ENCODE measurements around the gene SDHAF3. TPM values are rescaled to one million over a fixed set of nuclear protein-coding genes. Genes with fewer than 3 reads are reported as not detected.
"Not testable (repeated sequence)": the region's sequence is repeated elsewhere in the genome, so short reads cannot be mapped to it uniquely, and the experiment has no call there.

Gene SDHAF3
- total RNA-seq = 27.4 TPM

DNA sequence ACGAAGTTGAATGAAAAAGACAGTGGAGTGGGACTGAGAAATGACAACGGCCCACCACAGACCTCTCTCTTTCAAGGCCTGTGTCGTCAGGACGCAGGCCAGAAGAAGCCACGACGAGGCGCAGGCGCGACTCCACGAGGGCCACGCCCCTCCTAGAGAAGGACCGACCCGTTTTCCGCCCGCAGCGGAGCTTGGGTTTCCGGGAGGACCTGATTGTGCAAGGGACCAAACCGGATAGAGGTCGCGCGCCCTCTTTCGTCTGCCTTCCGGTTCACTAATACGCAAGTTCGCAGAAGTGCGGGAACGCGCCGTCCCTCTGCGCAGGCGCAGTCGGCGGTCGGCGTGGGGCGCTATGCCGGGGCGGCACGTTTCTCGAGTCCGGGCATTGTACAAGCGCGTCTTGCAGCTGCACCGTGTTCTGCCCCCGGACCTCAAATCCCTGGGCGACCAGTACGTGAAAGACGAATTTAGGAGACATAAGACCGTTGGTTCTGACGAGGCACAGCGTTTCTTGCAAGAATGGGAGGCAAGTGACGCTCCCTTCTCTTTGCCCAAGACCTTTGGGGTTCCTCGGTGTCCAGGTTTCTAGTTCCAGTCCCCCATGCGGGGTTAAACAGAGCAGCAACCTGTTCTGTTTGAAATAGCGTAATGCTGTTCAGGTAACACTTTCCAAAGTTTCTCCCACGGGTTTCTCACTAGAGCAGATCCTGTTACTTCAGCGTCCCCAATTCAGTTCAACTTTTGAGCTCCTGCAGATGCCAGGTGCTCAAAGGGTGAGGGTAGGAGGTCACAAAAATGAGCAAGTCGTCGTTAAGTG, at the start of gene SDHAF3:
TSS of gene SDHAF3 (plus strand) at position 327 of the 817 bp plus-strand sequence. CDS start at position 353, 26 bp downstream.
- DNase-seq (ENCODE audit: low spot score) = peak; percentile 99

DNA sequence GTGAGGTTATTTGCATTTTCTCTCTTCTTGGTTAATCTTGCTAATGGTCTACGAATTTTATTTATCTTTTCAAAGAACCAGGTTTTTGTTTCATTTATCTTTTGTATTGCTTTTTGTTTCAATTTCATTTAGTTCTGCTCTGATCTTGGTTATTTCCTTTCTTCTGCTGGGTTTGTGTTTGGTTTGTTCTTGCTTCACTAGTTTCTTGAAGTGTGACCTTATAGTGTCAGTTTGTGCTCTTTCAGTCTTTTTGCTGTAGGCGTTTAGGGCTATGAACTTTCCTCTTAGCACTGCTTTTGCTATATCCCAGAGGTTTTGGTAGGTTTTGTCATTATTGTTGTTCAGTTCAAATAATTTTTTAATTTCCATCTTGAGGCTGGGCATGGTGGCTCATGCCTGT, 45.5 kb upstream of the SDHAF3 start:
- not testable (repeated sequence) for DNase-seq (ENCODE audit: low spot score)

DNA sequence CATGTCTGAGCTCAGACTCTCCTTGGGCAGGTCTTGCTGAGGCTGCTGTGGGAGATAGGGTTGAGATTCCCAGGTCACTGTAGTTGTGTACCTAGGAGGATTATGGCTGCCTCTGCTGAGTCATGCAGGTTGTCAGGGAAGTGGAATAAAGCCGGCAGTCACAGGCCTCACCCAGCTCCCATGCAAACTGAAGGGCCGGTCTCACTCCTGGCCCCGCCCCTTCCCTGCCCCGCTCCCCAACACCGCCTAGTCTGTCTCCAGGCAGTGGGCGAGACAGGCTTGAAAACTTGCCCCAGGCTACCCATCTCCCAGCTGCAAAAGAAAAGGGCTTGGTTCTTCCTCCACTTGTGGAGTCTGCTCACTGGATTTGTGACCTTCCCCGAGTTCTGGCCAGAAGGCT, 41.6 kb upstream of the SDHAF3 start:
- DNase-seq (ENCODE audit: low spot score) = no peak

DNA sequence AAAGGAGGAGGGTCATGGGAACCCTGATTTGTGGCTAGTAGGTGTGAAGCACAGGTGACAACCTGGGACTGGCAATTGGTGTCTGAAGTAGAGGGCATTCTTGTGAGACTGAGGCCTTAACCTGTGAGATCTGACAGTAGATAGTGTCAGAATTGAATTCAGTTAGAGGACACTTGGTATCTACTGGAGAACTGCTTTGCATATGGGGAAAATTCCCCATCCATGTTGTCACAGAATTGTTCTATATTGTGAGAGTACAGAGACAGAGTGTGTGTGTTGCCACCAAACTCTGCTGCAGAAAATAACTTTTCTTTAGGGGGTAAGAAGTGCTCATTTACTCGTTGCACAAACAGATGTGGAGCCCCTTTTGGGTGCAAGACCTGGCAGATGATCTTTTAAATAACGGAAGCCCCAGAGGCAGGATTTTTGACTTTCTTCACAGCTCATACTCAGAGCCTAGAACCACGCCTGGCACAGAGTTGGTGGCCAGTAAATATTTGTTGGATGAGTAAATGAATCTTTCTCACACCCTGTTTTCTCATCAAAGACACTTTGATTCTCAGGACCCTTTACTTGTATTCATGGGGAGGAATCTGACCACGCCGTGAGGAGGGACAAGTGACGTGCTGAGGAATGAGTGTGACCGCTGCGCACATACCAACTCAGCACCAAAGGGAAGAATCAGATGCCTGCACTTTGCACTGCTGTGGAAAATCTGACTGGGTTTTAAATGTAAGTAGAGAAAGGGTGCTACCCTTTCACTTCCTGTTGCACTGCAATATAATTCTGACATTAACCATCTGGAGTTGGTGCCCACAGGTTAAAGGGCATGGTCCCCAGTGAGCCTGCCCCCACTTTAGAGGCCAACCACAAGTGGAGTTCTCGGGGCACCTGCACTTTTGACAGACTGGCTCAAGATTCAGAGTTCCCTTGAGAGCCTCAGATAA, 39.2 kb upstream of the SDHAF3 start:
- no peak for DNase-seq (ENCODE audit: low spot score)

DNA sequence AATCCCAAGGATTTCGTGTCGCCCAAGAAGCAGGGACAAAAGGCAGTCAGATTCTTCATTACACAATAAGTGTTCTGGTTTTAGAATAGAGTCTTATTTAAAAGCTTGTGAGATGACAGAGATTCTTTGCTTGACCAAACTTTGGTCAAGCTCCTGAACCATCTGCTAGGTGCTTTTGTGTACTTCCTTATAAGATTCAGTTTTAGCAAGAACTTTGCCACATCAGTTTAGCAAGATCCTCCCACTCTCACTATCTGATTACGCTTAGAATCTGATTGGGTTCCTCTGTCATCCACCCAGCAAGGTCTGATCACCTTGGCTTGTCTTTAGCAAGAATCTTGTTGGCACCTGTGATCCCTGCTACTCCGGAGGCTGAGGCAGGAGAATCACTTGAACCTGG, 38.2 kb upstream of the SDHAF3 start:
- DNase-seq (ENCODE audit: low spot score) = no peak

DNA sequence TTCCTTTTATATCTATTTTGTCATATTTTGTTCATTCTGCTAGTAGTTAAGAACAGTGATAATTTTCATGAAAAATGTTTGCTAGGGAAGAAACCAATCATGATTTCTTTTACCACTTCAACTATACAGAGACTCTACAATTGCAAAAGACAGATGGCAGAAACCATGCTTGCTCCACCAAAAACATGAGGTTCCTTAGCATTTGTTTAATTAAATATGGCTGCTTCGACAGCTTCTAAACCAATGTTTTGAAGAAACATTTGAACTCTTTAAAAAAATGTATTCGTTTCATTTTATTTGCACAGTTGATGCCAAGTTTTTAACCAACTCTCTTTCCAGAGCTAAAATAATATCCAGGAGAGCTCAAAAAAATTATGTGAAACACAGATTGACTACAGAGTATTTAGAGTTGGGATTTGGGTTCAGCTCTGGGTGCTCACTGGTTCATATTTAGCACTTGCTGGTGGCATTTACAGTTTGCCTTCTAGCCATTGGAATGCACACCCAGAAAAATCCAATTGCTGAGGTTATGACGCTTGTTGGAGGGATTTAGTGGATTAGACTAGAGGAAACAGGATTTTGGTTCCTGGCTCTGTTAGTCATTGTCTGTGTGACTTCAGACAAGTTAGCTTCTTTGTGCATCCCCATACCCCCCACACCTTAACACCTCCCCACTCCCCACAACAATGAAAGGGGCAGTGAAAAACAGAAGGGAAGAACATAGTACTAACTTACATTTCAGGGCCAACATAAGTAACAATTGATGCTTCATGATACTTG, 35.8 kb upstream of the SDHAF3 start:
- DNase-seq (ENCODE audit: low spot score) = no peak

DNA sequence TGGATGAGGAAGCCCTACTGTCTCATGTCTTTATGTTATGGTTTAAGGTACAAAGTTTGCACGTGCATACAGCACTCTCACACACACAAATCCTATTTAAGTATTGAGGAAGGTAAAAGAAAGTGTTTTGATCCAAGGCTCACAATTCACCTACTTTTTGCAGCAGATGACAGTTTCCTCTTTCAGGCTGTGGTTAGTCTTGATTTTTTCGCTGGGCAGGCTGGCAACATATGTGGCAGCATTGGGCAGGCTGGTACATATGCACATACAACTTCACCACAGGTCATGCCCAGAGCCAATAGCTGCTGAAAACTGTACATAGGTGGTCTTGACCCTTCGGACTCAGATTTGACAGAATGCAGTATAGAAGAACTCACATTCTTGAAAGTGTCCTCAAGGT, 29.1 kb upstream of the SDHAF3 start:
- no peak for DNase-seq (ENCODE audit: low spot score)

DNA sequence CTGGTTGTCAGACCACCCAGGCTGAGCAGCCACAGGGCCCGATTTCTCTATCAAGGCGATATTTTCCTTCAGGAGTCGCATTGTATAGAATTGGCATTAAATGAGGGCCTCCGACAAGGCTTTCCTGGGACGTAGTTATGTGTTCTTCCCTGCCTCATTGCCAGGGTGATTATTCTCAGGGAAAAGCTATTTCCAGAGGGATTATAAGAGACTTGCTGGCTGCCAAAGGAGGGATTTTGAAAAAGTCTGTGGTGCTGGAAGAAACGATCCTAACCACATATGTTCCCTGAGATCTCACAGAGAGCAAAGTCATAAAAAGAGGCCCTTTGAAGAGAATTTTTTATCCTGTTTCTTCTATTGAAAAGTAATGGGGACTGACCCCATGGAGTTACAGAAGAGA, 27.7 kb upstream of the SDHAF3 start:
- DNase-seq (ENCODE audit: low spot score) = no peak

DNA sequence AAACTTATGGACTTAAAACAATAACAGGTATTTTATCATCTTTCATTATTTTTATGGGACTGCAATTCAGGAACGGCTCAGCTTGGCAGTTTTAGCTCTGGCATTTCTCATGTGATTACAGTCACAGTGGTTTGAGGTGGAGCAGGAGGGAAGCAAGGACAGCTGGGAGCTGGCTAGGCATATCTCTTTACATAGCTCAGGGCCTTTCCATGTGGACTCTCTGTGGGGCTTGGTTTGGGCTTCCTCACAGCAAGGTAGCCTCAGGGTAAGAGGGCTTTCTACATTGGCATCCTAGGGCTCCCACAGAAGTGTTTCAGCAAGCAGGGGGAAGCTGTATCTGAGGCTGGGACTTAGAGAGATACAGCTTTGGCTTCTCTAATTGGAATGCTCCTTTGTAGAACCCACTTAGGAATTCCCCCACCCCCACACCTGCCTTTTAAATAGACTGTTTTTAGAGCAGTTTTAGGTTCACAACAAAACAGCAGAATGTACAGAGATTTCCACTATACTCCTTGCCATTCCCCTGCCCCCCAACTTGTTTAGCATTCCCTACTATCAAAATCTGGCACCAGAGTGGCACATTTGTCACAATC, 26.6 kb upstream of the SDHAF3 start:
- no peak for DNase-seq (ENCODE audit: low spot score)

DNA sequence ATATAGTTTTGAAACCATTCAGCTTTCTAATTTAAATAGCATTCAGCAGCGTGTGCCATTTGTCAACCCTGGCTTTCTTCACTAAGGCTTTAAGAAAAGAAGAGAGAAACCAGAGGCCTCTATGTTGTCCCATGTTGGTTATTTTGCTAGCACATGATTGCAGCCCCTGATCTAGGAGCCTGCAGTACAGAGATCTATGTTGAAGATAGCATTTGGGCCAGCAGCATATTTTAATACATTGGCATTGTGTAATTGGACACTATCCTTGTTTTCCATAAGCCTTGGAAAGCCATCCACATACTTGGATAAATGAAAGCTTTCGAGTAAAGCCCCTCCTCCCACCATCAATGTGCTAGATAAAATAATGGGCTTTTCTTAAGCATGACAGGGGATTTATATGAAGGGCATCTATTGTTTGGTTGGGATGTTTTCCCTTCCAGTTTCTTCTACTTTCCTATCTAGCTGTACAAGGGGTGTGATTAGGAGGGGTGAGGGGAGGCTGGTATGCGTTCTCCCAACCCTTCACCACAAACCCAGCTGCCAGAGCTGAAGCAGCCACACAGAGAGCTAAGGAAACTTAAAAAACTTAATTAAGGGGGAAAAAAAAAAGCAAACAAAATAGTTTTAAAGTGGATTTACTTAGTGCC, 23.1 kb upstream of the SDHAF3 start:
- DNase-seq (ENCODE audit: low spot score) = no peak

DNA sequence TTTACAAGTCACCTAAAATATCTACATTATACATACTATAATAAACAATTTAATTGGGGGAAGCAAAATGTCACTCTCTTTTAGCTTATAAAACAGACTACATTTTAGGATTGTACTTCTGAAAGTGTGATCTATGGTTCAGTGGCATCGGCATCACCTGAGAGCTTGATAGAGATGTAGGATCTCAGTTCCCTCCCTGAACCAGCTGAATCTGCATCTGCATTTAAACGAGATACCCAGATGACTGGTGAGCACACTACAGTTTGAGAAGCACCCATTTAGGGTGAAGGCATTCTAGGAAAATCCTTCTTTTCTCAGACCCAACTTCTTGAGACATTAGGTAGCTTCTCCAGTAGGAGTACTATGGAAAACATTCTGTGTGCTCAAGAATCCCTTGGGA, 21.5 kb upstream of the SDHAF3 start:
- DNase-seq (ENCODE audit: low spot score) = no peak

DNA sequence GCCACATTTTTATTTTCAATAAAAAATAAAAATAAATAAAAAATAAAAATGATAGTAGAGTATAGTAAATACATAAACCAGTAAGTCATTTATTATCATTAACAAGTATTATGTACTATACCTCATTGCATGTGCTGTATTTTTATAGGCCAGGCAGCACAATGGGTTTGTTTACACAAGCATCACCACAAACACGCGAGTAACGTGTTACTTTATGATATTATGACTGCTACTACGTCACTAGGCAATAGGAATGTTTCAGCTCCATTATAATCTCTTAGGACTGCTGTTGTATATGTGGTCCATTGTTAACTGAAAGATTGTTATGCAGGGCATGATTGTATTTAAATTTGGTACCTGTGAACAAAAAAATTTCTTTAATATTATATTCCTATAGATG, 20.8 kb upstream of the SDHAF3 start:
- no peak for DNase-seq (ENCODE audit: low spot score)

DNA sequence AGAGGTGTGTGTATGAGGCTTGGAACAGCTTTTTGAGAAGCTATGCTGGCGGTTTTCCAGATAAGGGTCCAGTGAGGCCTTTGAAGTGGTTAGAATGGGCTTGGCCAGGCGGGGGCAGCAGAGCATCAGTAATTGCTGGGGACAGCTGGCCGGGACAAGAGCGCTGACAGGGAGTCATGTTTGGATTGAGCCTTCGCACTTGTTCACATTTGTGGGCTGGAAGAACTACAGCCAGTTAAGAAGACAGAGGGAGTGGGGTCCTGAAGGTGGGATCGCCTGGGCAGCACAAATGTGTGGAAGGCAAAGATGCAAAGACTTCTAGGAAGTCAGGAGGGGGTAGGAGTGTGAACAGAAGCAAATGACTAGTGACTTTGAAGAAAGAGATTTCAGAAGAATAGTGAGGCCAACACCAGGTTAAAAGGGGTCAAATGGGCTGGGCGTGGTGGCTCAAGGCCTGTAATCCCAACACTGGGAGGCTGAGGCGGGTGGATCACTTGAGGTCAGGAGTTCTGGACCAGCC, 12.7 kb upstream of the SDHAF3 start:
- peak; percentile 79 for DNase-seq (ENCODE audit: low spot score)

DNA sequence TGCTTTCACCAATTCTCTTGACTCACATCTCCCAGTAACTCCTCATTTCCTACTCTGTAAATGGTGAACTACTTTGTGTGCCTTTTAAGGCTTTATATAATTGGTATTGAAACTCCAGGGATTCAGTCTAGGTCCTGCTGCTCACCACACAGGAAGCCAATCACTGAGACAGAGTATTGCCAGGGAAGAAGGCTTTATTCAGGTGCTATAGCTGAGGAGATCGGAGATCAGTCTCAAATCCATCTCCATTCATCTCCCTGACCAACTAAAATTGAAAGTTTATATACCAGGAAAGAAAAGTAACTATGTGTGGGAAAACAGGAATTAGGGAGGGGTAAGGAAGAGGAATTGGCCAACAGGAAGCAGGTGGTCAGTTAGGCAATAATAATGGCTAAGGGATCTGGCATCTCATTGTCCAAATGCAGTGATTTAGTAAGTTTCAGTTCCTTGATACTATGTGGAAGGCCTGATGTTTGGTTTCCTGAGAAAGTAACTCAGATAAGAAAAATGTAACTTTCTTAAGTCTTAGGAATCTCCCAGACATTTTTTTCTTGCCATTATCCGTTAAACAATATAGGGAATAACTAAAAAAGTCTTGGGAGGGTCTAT, 10.2 kb upstream of the SDHAF3 start:
- DNase-seq (ENCODE audit: low spot score) = no peak

DNA sequence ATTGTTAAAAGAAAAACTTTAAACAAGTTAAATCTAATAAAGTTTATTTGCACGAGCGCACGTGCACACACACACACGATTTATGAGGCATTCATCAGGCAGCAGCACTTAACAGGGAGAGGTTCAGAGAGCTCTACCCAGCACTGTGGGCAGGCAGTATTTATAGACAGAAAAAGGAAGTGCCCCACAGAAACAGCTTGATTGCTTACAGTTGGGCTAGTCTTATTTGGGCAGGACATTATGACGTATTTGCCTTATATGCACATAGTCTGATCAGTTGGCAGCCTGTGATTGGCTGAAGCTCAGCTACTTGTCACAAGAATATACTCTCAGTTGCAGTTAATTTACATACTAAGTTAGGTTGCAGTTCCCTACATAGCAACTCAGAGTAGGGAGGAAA, 1.2 kb upstream of the SDHAF3 start:
- DNase-seq (ENCODE audit: low spot score) = no peak

DNA sequence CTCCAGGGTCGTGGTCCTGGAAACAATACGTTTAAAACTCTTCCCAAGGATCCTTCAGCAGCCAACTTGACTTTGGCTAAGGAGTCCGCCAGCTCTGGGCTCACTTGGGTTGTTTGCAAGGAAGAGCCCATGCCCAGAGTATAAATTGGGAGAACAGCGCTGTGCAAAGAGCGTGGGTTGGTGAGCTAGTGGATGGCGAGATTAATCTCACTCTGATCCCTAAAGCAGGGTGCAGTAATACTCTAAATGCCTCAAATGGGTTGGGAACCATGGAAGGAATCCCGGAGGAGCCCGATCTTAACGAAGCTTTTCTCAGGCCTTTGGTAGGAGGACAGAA, 495 bp upstream of the SDHAF3 start:
- DNase-seq (ENCODE audit: low spot score) = no peak

DNA sequence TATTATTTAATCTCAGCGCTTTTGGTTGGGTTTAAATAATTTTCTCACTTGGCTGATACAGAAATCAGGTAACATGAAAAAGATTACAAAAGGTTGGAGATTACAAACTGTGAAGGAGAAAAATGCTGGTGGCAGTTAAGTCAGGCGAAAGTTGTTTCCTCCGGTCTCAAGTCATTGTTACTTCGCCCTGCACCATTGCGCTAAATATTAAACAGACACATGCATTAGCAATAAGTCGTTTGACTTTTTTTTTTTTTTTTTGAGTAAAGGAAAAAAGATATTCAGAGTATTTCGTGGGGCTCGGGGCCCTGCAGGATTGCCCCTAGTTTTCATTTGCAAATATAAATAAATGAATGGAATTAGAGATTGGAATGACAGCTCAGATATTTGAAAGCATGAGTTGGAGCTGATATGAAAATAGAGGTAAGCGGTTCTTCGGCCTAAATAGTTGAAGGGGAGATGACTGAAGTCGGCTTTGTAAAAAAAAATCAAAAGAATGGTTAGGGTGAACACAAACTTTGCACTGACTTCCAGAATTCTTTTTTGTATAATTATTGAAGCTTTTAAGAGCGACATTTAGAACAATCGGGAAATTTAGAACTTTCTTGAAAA, 914 bp downstream of the SDHAF3 start:
- DNase-seq (ENCODE audit: low spot score) = no peak

DNA sequence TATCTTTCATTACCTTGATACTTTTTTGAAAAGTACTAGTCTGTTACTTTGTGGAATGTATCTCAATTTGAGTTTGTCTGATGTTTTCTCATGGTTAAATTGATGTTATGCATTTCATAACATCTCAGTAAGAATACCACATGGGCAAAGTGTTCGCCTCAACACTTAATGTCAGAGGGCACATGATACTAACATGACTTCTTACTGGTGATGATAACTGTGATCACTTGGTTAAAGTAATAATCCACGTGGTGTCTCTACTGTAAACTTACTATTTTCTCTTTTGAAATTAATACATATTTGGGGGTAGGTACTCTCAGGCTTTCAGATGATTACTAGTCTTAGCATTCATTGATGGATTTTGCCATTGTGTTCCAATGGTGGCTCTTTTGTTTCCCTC, 2.2 kb downstream of the SDHAF3 start:
- no peak for DNase-seq (ENCODE audit: low spot score)

DNA sequence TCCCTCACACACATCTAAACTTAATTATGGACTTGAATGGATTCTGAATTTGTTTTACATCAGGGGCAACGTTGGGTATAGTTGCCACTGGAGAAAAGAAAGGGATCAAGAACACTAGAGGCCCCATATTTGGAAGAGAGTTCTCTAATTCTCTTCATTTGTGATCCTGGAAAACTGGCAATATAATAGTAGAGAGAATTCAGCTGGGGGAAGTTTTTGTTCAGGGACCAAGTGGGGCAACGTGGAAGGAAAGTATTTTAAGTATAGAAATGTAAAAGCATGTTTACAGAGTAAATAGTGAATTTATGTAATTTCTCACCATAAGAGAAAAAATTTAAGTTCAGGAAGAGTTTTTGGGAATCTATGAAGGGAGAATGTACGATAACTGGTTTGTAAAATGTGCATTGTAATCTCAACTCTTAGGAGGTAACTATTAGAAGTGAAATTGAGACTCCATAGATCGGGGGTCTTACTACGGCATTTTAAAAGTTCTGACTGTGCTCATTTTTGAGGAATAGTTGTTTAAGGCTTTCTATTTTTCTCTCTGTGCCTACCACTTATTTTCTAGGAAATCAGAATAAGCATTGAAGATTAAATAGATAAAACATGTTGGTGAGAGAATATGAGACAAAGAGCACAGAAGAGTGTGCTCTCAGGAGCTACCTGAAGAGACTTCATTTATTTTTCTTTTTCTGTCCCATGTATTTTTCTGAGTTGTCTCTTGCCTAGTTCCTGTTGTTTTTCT, 3.4 kb downstream of the SDHAF3 start:
- DNase-seq (ENCODE audit: low spot score) = no peak
